ENCODE measurements around the gene SLC16A8.
A peak's percentile ranks its signal among the peaks of the same experiment; 100 is the strongest.

The SLC16A8 gene

GRCh38 chr22:38108561-38109319, 24.8 kb upstream of the SLC16A8 start:
- DNase-seq (ENCODE audit: low spot score in 2 of 2) (no peak), ATAC-seq (ENCODE audit: low read depth) (peak; percentile 22)
- H3K9me3 Mint-ChIP-seq = peaks cover 2% of the 10 kb centered on the region
- H3K4me1 Mint-ChIP-seq = peaks cover 2% of the 10 kb centered on the region
- peaks cover 14% of the 10 kb centered on the region for H3K36me3 Mint-ChIP-seq
- H3K4me3 Mint-ChIP-seq = no peak overlapping the region
- H3K27ac Mint-ChIP-seq = peak overlapping the region; percentile 67
- no peaks in the 10 kb centered on the region for H3K27me3 Mint-ChIP-seq

GRCh38 chr22:38107692-38108515, 23.9 kb upstream of the SLC16A8 start:
- Mint-ChIP-seq H3K27ac (no peak overlapping the region), H3K4me1 (peaks cover 2% of the 10 kb centered on the region), H3K9me3 (peaks cover 2% of the 10 kb centered on the region), H3K36me3 (peaks cover 14% of the 10 kb centered on the region), H3K27me3 (no peaks in the 10 kb centered on the region), H3K4me3 (no peak overlapping the region)
- no peak for DNase-seq (ENCODE audit: low spot score in 2 of 2)
- no peak for ATAC-seq (ENCODE audit: low read depth)

GRCh38 chr22:38106814-38107578, 23.0 kb upstream of the SLC16A8 start:
- H3K4me3 Mint-ChIP-seq = no peak overlapping the region
- peaks cover 12% of the 10 kb centered on the region for H3K36me3 Mint-ChIP-seq
- ATAC-seq (ENCODE audit: low read depth) (no peak), DNase-seq (ENCODE audit: low spot score in 2 of 2) (no peak)
- no peak overlapping the region for H3K27ac Mint-ChIP-seq
- no peaks in the 10 kb centered on the region for H3K27me3 Mint-ChIP-seq
- peaks cover 2% of the 10 kb centered on the region for H3K9me3 Mint-ChIP-seq
- H3K4me1 Mint-ChIP-seq = peaks cover 2% of the 10 kb centered on the region

- Mint-ChIP-seq H3K4me1 (no peaks in the 10 kb centered on the region), H3K9me3 (no peaks in the 10 kb centered on the region), H3K27ac (no peak overlapping the region), H3K36me3 (peaks cover 10% of the 10 kb centered on the region), H3K4me3 (no peak overlapping the region), H3K27me3 (no peaks in the 10 kb centered on the region)
- no peak for ATAC-seq (ENCODE audit: low read depth)
- DNase-seq (ENCODE audit: low spot score in 2 of 2) = no peak
Observed at GRCh38 chr22:38104084-38104483, 20.1 kb upstream of the SLC16A8 start.

GRCh38 chr22:38103641-38104040, 19.7 kb upstream of the SLC16A8 start:
- peaks cover 8% of the 10 kb centered on the region for H3K36me3 Mint-ChIP-seq
- no peaks in the 10 kb centered on the region for H3K4me1 Mint-ChIP-seq
- no peaks in the 10 kb centered on the region for H3K27me3 Mint-ChIP-seq
- no peaks in the 10 kb centered on the region for H3K9me3 Mint-ChIP-seq
- DNase-seq (ENCODE audit: low spot score in 2 of 2) (no peak), ATAC-seq (ENCODE audit: low read depth) (no peak)
- H3K27ac Mint-ChIP-seq = peak overlapping the region; percentile 4
- H3K4me3 Mint-ChIP-seq = no peak overlapping the region

- no peak for DNase-seq (ENCODE audit: low spot score in 2 of 2)
- Mint-ChIP-seq H3K9me3 (no peaks in the 10 kb centered on the region), H3K27me3 (no peaks in the 10 kb centered on the region), H3K36me3 (peaks cover 10% of the 10 kb centered on the region), H3K4me3 (no peak overlapping the region), H3K27ac (no peak overlapping the region), H3K4me1 (no peaks in the 10 kb centered on the region)
- no peak for ATAC-seq (ENCODE audit: low read depth)
Observed at GRCh38 chr22:38098410-38099249, 14.6 kb upstream of the SLC16A8 start.

GRCh38 chr22:38097557-38098409, 13.8 kb upstream of the SLC16A8 start:
- no peak overlapping the region for H3K27ac Mint-ChIP-seq
- H3K4me3 Mint-ChIP-seq = no peak overlapping the region
- H3K36me3 Mint-ChIP-seq = peaks cover 10% of the 10 kb centered on the region
- H3K4me1 Mint-ChIP-seq = no peaks in the 10 kb centered on the region
- DNase-seq (ENCODE audit: low spot score in 2 of 2) = no peak
- ATAC-seq (ENCODE audit: low read depth) = no peak
- H3K27me3 Mint-ChIP-seq = no peaks in the 10 kb centered on the region
- no peaks in the 10 kb centered on the region for H3K9me3 Mint-ChIP-seq

- no peaks in the 10 kb centered on the region for H3K9me3 Mint-ChIP-seq
- H3K27ac Mint-ChIP-seq = no peak overlapping the region
- no peaks in the 10 kb centered on the region for H3K4me1 Mint-ChIP-seq
Observed at GRCh38 chr22:38097058-38097457, 13.1 kb upstream of the SLC16A8 start.

GRCh38 chr22:38089474-38089851, 5.5 kb upstream of the SLC16A8 start:
- Mint-ChIP-seq H3K9me3 (no peaks in the 10 kb centered on the region), H3K4me1 (peaks cover 2% of the 10 kb centered on the region), H3K4me3 (no peak overlapping the region), H3K27ac (no peak overlapping the region), H3K36me3 (peaks cover 15% of the 10 kb centered on the region), H3K27me3 (peaks cover 13% of the 10 kb centered on the region)
- ATAC-seq (ENCODE audit: low read depth) (no peak), DNase-seq (ENCODE audit: low spot score in 2 of 2) (no peak)

More at GRCh38 chr22:38097058-38097457, 13.1 kb upstream of the SLC16A8 start:
- DNase-seq (ENCODE audit: low spot score in 2 of 2) (no peak), ATAC-seq (ENCODE audit: low read depth) (no peak)
- H3K27me3 Mint-ChIP-seq = no peaks in the 10 kb centered on the region
- peaks cover 10% of the 10 kb centered on the region for H3K36me3 Mint-ChIP-seq
- no peak overlapping the region for H3K4me3 Mint-ChIP-seq

GRCh38 chr22:38088629-38089473, 4.9 kb upstream of the SLC16A8 start:
- peaks cover 14% of the 10 kb centered on the region for H3K27me3 Mint-ChIP-seq
- no peak for ATAC-seq (ENCODE audit: low read depth)
- no peaks in the 10 kb centered on the region for H3K9me3 Mint-ChIP-seq
- DNase-seq (ENCODE audit: low spot score in 2 of 2) = no peak
- no peak overlapping the region for H3K27ac Mint-ChIP-seq
- H3K4me1 Mint-ChIP-seq = peaks cover 2% of the 10 kb centered on the region
- H3K36me3 Mint-ChIP-seq = peaks cover 12% of the 10 kb centered on the region
- H3K4me3 Mint-ChIP-seq = no peak overlapping the region

GRCh38 chr22:38087855-38088254, 3.9 kb upstream of the SLC16A8 start:
- Mint-ChIP-seq H3K27ac (no peak overlapping the region), H3K9me3 (no peaks in the 10 kb centered on the region), H3K4me3 (no peak overlapping the region), H3K27me3 (peaks cover 14% of the 10 kb centered on the region), H3K4me1 (peaks cover 2% of the 10 kb centered on the region), H3K36me3 (peaks cover 10% of the 10 kb centered on the region)
- DNase-seq (ENCODE audit: low spot score in 2 of 2) = no peak
- ATAC-seq (ENCODE audit: low read depth) = no peak

GRCh38 chr22:38086942-38087341, 3.0 kb upstream of the SLC16A8 start:
- no peak overlapping the region for H3K4me3 Mint-ChIP-seq
- peaks cover 10% of the 10 kb centered on the region for H3K36me3 Mint-ChIP-seq
- H3K27ac Mint-ChIP-seq = no peak overlapping the region
- DNase-seq (ENCODE audit: low spot score in 2 of 2) = no peak
- peaks cover 2% of the 10 kb centered on the region for H3K4me1 Mint-ChIP-seq
- peaks cover 14% of the 10 kb centered on the region for H3K27me3 Mint-ChIP-seq
- no peak for ATAC-seq (ENCODE audit: low read depth)
- no peaks in the 10 kb centered on the region for H3K9me3 Mint-ChIP-seq

All from memory B cell (primary cell).